ENCODE measurements around the gene RCL1. TPM values are rescaled to one million over a fixed set of nuclear protein-coding genes. Genes with fewer than 3 reads are reported as not detected.
A peak's percentile ranks its signal among the peaks of the same experiment; 100 is the strongest.
"Not testable (repeated sequence)": the region's sequence is repeated elsewhere in the genome, so short reads cannot be mapped to it uniquely, and the experiment has no call there.

The RCL1 gene
- total RNA-seq, 2 donors from 2014 or later = 18.6 to 31.9 TPM

- peak overlapping the region; percentile 48 for H3K4me3 Mint-ChIP-seq
- H3K9me3 Mint-ChIP-seq = peaks cover 15% of the 10 kb centered on the region
- DNase-seq (ENCODE audit: low spot score) = peak; percentile 62
- H3K27me3 Mint-ChIP-seq; H3K4me1 Mint-ChIP-seq (ENCODE audit: low read depth in 2 of 2): not testable (repeated sequence)
- H3K36me3 Mint-ChIP-seq = peaks cover 38% of the 10 kb centered on the region
- peak; percentile 43 to 70 for ATAC-seq
- H3K27ac Mint-ChIP-seq = peak overlapping the region; percentile 50 to 73
Observed at GRCh38 chr9:4901401-4902134, 108.8 kb downstream of the RCL1 start.

DNA sequence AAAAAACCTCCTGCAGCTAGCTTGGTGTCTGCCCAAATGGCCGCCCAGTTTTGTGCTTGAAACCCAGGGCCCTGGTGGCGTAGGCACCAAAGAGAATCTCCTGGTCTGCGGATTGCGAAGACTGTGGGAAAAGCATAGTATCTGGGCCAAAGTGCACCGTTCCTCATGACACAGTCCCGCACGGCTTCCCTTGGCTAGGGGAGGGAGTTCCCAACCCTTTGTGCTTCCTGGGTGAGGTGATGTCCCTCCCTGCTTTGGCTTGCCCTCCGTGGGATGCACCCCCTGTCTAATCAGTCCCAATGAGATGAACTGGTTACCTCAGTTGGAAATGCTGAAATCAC lies 109.4 kb downstream of the RCL1 start:
- Mint-ChIP-seq H3K36me3 (peaks cover 37% of the 10 kb centered on the region), H3K9me3 (peaks cover 15% of the 10 kb centered on the region), H3K4me1 (ENCODE audit: low read depth in 2 of 2) (peaks cover 4 to 6% of the 10 kb centered on the region in 2 donors), H3K27me3 (no peaks in the 10 kb centered on the region), H3K4me3 (peak overlapping the region; percentile 48), H3K27ac (peak overlapping the region in 1 of 2 donors; percentile 73)
- DNase-seq (ENCODE audit: low spot score) = no peak
- ATAC-seq = no peak

- no peaks in the 10 kb centered on the region for H3K27me3 Mint-ChIP-seq
- peaks cover 15% of the 10 kb centered on the region for H3K36me3 Mint-ChIP-seq
- DNase-seq (ENCODE audit: low spot score) = no peak
- no peak overlapping the region for H3K4me3 Mint-ChIP-seq
- peaks cover 3% of the 10 kb centered on the region for H3K9me3 Mint-ChIP-seq
- H3K27ac Mint-ChIP-seq = no peak overlapping the region
- no peak for ATAC-seq
- peaks cover 4 to 6% of the 10 kb centered on the region in 2 donors for H3K4me1 Mint-ChIP-seq (ENCODE audit: low read depth in 2 of 2)
Observed at GRCh38 chr9:4904322-4905134, 111.8 kb downstream of the RCL1 start.

- peaks cover 3% of the 10 kb centered on the region for H3K9me3 Mint-ChIP-seq
- H3K36me3 Mint-ChIP-seq = peaks cover 9% of the 10 kb centered on the region
- peaks cover 4 to 6% of the 10 kb centered on the region in 2 donors for H3K4me1 Mint-ChIP-seq (ENCODE audit: low read depth in 2 of 2)
- no peak overlapping the region for H3K27ac Mint-ChIP-seq
- DNase-seq (ENCODE audit: low spot score) (no peak), ATAC-seq (no peak)
- no peak overlapping the region for H3K4me3 Mint-ChIP-seq
- no peaks in the 10 kb centered on the region for H3K27me3 Mint-ChIP-seq
Observed at GRCh38 chr9:4905135-4905490, 112.4 kb downstream of the RCL1 start.

Other genes with a start within 250 kb of the RCL1 start
- 1 to 10 TPM; 3.8 to 5.9 TPM for gene PLPP6, start 130.7 kb upstream of the RCL1 start, total RNA-seq
- 1 to 10 TPM in 1 of 2 donors, under 1 TPM in 1; 0.78 to 2.6 TPM for gene SPATA6L, start 126.5 kb upstream of the RCL1 start, total RNA-seq
- 10 to 100 TPM in 1 of 2 donors, 1 to 10 TPM in 1; 9.0 to 11.7 TPM for gene CDC37L1, start 113.4 kb upstream of the RCL1 start, total RNA-seq
- 10 to 100 TPM; 23.2 to 25.4 TPM for gene AK3, start 51.7 kb upstream of the RCL1 start, total RNA-seq
- 10 to 100 TPM; 34.6 to 35.9 TPM for gene JAK2, start 192.3 kb downstream of the RCL1 start, total RNA-seq

Data from natural killer cell treated with Interleukin-12 subunit alpha and Interleukin-12 subunit beta and Interleukin-15 and Interleukin-18, amount 100 ng/mL, for 72 hours (primary cell).